GM12878 (cell line): Measurements from ENCODE around the gene ASIC2. TPM values are rescaled to one million over a fixed set of nuclear protein-coding genes. Genes with fewer than 3 reads are reported as not detected.

Source experiments
- ATAC-seq: fragments of 200-7000 bp; cut with Tn5 transposase; 3 replicates; pipeline ENCODE4 v1.9.1; 2020; ENCODE audit warnings: mild to moderate bottlenecking, moderate library complexity
- BruUV-seq: library from RNA; stranded (reverse); fragments of 400-500 nt; replicated peaks from 2 replicates; lab custom pipeline; 2021; lab: Mats Ljungman, UMichigan
- CTCF ChIA-PET: fragments of 300-600 bp; sonication (Branson Sonifier 250); formaldehyde crosslinking; extraction: SDS; loops from one replicate; lab custom pipeline; 2021; ENCODE audit warnings: inconsistent platforms; lab: Yijun Ruan, JAX
- POLR2A ChIA-PET: fragments of 350-600 bp; formaldehyde crosslinking; extraction: SDS; loops from one replicate; lab custom pipeline; 2021; ENCODE audit warnings: inconsistent platforms; lab: Charles Lee
- RAD21 ChIA-PET: fragments of 300-600 bp; sonication (Branson Sonifier 250); formaldehyde crosslinking; loops from one replicate; lab custom pipeline; 2023; ENCODE audit warnings: antibody characterized with exemption; ENCODE audit not compliant: unreplicated experiment; lab: Charles Lee
- SMC1A ChIA-PET: fragments of 300-600 bp; sonication (Branson Sonifier 250); formaldehyde crosslinking; loops from one replicate; lab custom pipeline; 2023; ENCODE audit not compliant: unreplicated experiment, uncharacterized antibody; lab: Charles Lee
- DNase-seq: peaks from one replicate; pipeline ENCODE4 v3.0.0-alpha.2; 2011; ENCODE audit warnings: low read depth, low spot score
- FAIRE-seq: peaks from 3 replicates; lab custom pipeline; 2011; peaks lifted over from hg19 to GRCh38; lab: Jason Lieb, UNC
- H2AFZ ChIP-seq: 2 replicates; pipeline ENCODE4 v1.6.0; 2011; ENCODE audit warnings: low read depth, low read length, control low read depth; ENCODE audit not compliant: control insufficient read depth
- H3K27ac ChIP-seq: 2 replicates; pipeline ENCODE4 v1.5.1; 2011; ENCODE audit warnings: control low read depth; ENCODE audit not compliant: control insufficient read depth, insufficient read depth
- H3K27me3 ChIP-seq, 2 experiments: replicated peaks in 1 of 2; 2 replicates each; pipeline versions ENCODE4 v1.6.0 to v1.6.1; 2011; ENCODE audit warnings: low read length in 1 of 2; ENCODE audit not compliant: control insufficient read depth in 2 of 2, insufficient read depth in 2 of 2
- H3K36me3 ChIP-seq, 2 experiments: 2 replicates each; pipeline ENCODE4 v1.5.1; 2011; ENCODE audit warnings: low read length in 1 of 2; ENCODE audit not compliant: control insufficient read depth in 2 of 2, insufficient read depth in 2 of 2
- H3K4me1 ChIP-seq: 2 replicates; pipeline ENCODE4 v1.6.1; 2011; ENCODE audit warnings: mild to moderate bottlenecking, low read length, moderate library complexity, mixed read lengths; ENCODE audit not compliant: control insufficient read depth, insufficient read depth
- H3K4me2 ChIP-seq: 2 replicates; pipeline ENCODE4 v1.6.0; 2011; ENCODE audit warnings: control low read depth; ENCODE audit not compliant: control insufficient read depth, insufficient read depth
- H3K4me3 ChIP-seq: fragments of 200-600 bp; sonication (generic); 2 replicates; pipeline ENCODE4 v1.5.1; 2016
- H3K79me2 ChIP-seq: 2 replicates; pipeline ENCODE4 v1.6.0; 2011; ENCODE audit warnings: low read length; ENCODE audit not compliant: control insufficient read depth, insufficient read depth
- H3K9ac ChIP-seq: 2 replicates; pipeline ENCODE4 v1.8.0; 2011; ENCODE audit warnings: low read length, control low read depth, mixed read lengths; ENCODE audit not compliant: control insufficient read depth, insufficient read depth
- H3K9me3 ChIP-seq: replicated peaks from 3 replicates; pipeline ENCODE4 v1.5.1; 2011; ENCODE audit warnings: mild to moderate bottlenecking, low read length; ENCODE audit not compliant: control insufficient read depth, insufficient read depth
- H4K20me1 ChIP-seq: 2 replicates; pipeline ENCODE4 v1.6.0; 2011; ENCODE audit not compliant: control insufficient read depth, insufficient read depth
- ASH2L ChIP-seq: fragments of 300-600, 200-600 bp; sonication (generic); IDR thresholded peaks from 2 replicates; pipeline ENCODE4 v1.6.1; 2017; ENCODE audit warnings: low read depth, mild to moderate bottlenecking, borderline replicate concordance
- BACH1 ChIP-seq: fragments of 450-650 bp; IDR thresholded peaks from 2 replicates; pipeline ENCODE4 v1.6.1; 2017; ENCODE audit warnings: mild to moderate bottlenecking, borderline replicate concordance
- CEBPB ChIP-seq, 2 experiments: fragments of 150-350 bp in 1 of 2; IDR thresholded peaks; 2 replicates each; pipeline ENCODE4 v1.6.1; 2012 to 2014; ENCODE audit warnings: low read depth in 2 of 2, low read length in 2 of 2, borderline replicate concordance in 1 of 2, inconsistent platforms in 1 of 2
- CREB1 ChIP-seq: IDR thresholded peaks from 2 replicates; pipeline ENCODE4 v1.6.1; 2012; ENCODE audit warnings: low read depth, mild to moderate bottlenecking, inconsistent platforms
- DPF2 ChIP-seq: fragments of 450-650 bp; IDR thresholded peaks from 2 replicates; pipeline ENCODE4 v1.6.1; 2017; ENCODE audit warnings: mild to moderate bottlenecking
- EED ChIP-seq: sonication (generic); IDR thresholded peaks from 2 replicates; pipeline ENCODE4 v1.6.1; 2016; ENCODE audit warnings: antibody characterized with exemption, low read depth
- EP300 ChIP-seq, 2 experiments: fragments of 150-350 bp in 1 of 2; IDR thresholded peaks; 2 replicates each; pipeline ENCODE4 v1.6.1; 2011 to 2012; ENCODE audit warnings: low read depth in 2 of 2, low read length in 2 of 2, borderline replicate concordance in 1 of 2, improper control_type of control experiment in 1 of 2, inconsistent platforms in 1 of 2; ENCODE audit not compliant: control insufficient read depth in 1 of 2
- ETV6 ChIP-seq, 2 experiments: fragments of 450-650 bp in 1 of 2; IDR thresholded peaks in 1 of 2; conservative IDR thresholded peaks in 1 of 2; 2 replicates each; pipeline ENCODE4 v1.6.1; 2014; ENCODE audit warnings: antibody characterized with exemption in 1 of 2, borderline replicate concordance in 1 of 2, low read depth in 1 of 2, mild to moderate bottlenecking in 1 of 2, moderate library complexity in 1 of 2
- FOS ChIP-seq: IDR thresholded peaks from 3 replicates; pipeline ENCODE4 v1.6.1; 2011; ENCODE audit warnings: borderline replicate concordance; ENCODE audit not compliant: insufficient read length; ENCODE audit errors: extremely low read depth
- FOXK2 ChIP-seq: fragments of 450-650 bp; IDR thresholded peaks from 2 replicates; pipeline ENCODE4 v1.6.1; 2017; ENCODE audit warnings: mild to moderate bottlenecking, moderate library complexity
- HDAC6 ChIP-seq: fragments of 200-600 bp; sonication (generic); IDR thresholded peaks from one replicate; pipeline ENCODE4 v1.8.0; 2017; ENCODE audit warnings: antibody characterized with exemption; ENCODE audit not compliant: unreplicated experiment
- IKZF2 ChIP-seq, 2 experiments: fragments of 450-650 bp; IDR thresholded peaks; 2 replicates each; pipeline ENCODE4 v1.6.1; 2017; ENCODE audit warnings: mild to moderate bottlenecking in 2 of 2, moderate library complexity in 2 of 2
- MYB ChIP-seq: fragments of 150-350 bp; IDR thresholded peaks from 2 replicates; pipeline ENCODE4 v1.6.1; 2014; ENCODE audit warnings: mild to moderate bottlenecking, low read depth, low read length, borderline replicate concordance
- RFX5 ChIP-seq: IDR thresholded peaks from 2 replicates; pipeline ENCODE4 v1.6.1; 2011; ENCODE audit warnings: low read depth, low read length, improper control_type of control experiment
- SMAD1 ChIP-seq: fragments of 450-650 bp; IDR thresholded peaks from 2 replicates; pipeline ENCODE4 v1.6.1; 2018; ENCODE audit warnings: mild to moderate bottlenecking, low read depth; ENCODE audit not compliant: partially characterized antibody
- YY1 ChIP-seq: IDR thresholded peaks from 2 replicates; pipeline ENCODE4 v1.6.1; 2011; ENCODE audit warnings: low read depth, mild to moderate bottlenecking, low read length
- WGBS: methylation state at CpG from one replicate; pipeline ENCODE4 v1.1.6; 2016; ENCODE audit warnings: low lambda C conversion rate; ENCODE audit not compliant: insufficient replicate concordance, insufficient coverage; ENCODE audit errors: missing lambda C conversion rate; 5-methylcytosine and 5-hydroxymethylcytosine counted together
- in situ Hi-C: fragments of 300-500 bp; cut with MboI; formaldehyde crosslinking; loops from 9 replicates; pipeline ENCODE4 v1.14.3; 2018; ENCODE audit warnings: mixed read lengths
- intact Hi-C: fragments of 100-400 bp; cut with micrococcal nuclease; formaldehyde crosslinking; loops from one replicate; pipeline ENCODE4 v1.14.2; 2022; ENCODE audit not compliant: unreplicated experiment
- polyA plus RNA-seq, 11 experiments: library from polyadenylated mRNA; depleted of rRNA in 4 of 11; unstranded in 6 of 11; stranded (reverse) in 5 of 11; fragments of >200 nt; fragmentation: Nextera tagmentation in 4 of 11; fragmentation: Illumina TruSeq in 1 of 11; extraction: Ambion mirVana in 4 of 11; extraction: Trizol in 1 of 11; gene quantifications; 1 replicate in 1 of 11; 2 replicates in 10 of 11; pipeline versions ENCODE4 v1.2.1 to v1.2.3, GENCODE V29; 2011 to 2016; ENCODE audit warnings: inconsistent platforms in 2 of 11, missing spikeins in 2 of 11, low read depth in 1 of 11
- total RNA-seq, 4 experiments: library from RNA; depleted of rRNA in 3 of 4; stranded (reverse); fragments of >200 nt in 3 of 4; fragmentation: Illumina TruSeq in 1 of 4; extraction: Trizol in 1 of 4; gene quantifications; 2 replicates each; pipeline versions ENCODE4 v1.2.1 to v1.2.3, GENCODE V29; 2013 to 2021
- TF ChIP-seq, protein P1 (sequence below): IDR thresholded peaks from 2 replicates; pipeline ENCODE4 v1.6.1; 2011; ENCODE audit warnings: borderline replicate concordance, low read depth, mild to moderate bottlenecking, moderate library complexity, mixed read lengths, low read length; ENCODE audit not compliant: insufficient read depth; ENCODE audit errors: extremely low read length
- TF ChIP-seq, protein P2 (sequence below): IDR thresholded peaks from 2 replicates; pipeline ENCODE4 v1.6.1; 2011; ENCODE audit warnings: mild to moderate bottlenecking, low read depth, low read length, moderate library complexity; ENCODE audit not compliant: insufficient replicate concordance
- TF ChIP-seq, protein P3 (sequence below): IDR thresholded peaks from 2 replicates; pipeline ENCODE4 v1.6.1; 2012; ENCODE audit warnings: low read depth, low read length, improper control_type of control experiment

Gene ASIC2
- total and polyA plus RNA-seq, 10 of the 15 experiments (the other 5 are each of a cell fraction or from before 2014, with no cell fraction given) = not detected

DNA sequence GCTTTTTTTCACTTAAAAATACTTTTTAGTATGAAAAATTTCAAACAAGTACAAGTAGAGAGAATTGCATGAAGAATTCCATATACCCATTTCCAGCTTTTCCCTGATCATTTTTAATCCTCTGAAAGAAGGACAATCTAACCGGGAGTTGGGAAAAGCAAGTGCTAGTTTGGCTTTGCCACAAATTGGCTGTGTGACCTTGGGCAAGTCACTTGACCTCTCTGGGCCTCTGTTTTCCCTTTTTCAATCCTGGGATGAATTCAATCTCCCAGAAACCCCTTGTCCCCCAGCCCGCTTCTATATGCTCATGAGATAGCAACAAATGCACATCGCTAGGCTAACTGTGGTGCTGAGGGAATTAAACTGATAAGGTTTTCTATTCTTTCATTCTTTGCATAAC lies 49.4 kb downstream of the ASIC2 start:
- Histone ChIP-seq H3K4me3 (no peak overlapping the region), H3K4me1 (no peaks in the 10 kb centered on the region), H3K79me2 (no peaks in the 10 kb centered on the region), H4K20me1 (no peaks in the 10 kb centered on the region), H3K27me3 (peaks cover 0 to 1% of the 10 kb centered on the region in 2 experiments; a peak in 1 of 4 replicates), H3K36me3 (no peaks in the 10 kb centered on the region), H2AFZ (no peak overlapping the region), H3K27ac (no peak overlapping the region), H3K9ac (no peak overlapping the region), H3K4me2 (no peak overlapping the region), H3K9me3 (no peaks in the 10 kb centered on the region)
- in situ Hi-C loops = no loop called here
- ATAC-seq (no peak), FAIRE-seq (no peak), DNase-seq (no peak)
- POLR2A ChIA-PET = no interaction called here
- CTCF ChIA-PET = no interaction called here
- intact Hi-C loops = no loop called here
- TF ChIP-seq HDAC6 (no peak), ASH2L (no peak), YY1 (no peak), CEBPB (IDR thresholded peaks at IDR 0.05; ENCODE audit: borderline replicate concordance in 1 of 2, low read depth in 2 of 2, low read length in 2 of 2) (no peak), DPF2 (no peak), CREB1 (no peak), EED (no peak), MYB (no peak), FOXK2 (no peak), SMAD1 (no peak), IKZF2 (IDR thresholded peaks at IDR 0.05) (no peak), FOS (no peak), BACH1 (no peak), ETV6 (conservative IDR thresholded peaks at IDR 0.05 in 1 of 2, IDR thresholded peaks at IDR 0.05 in 1 of 2; ENCODE audit: borderline replicate concordance in 1 of 2, low read depth in 1 of 2) (no peak), RFX5 (no peak), EP300 (IDR thresholded peaks at IDR 0.05; ENCODE audit: borderline replicate concordance in 1 of 2, control insufficient read depth in 1 of 2, low read depth in 2 of 2, low read length in 2 of 2) (no peak)
- TF ChIP-seq, protein P1, sequence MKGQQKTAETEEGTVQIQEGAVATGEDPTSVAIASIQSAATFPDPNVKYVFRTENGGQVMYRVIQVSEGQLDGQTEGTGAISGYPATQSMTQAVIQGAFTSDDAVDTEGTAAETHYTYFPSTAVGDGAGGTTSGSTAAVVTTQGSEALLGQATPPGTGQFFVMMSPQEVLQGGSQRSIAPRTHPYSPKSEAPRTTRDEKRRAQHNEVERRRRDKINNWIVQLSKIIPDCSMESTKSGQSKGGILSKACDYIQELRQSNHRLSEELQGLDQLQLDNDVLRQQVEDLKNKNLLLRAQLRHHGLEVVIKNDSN = no peak
- TF ChIP-seq, protein P2, sequence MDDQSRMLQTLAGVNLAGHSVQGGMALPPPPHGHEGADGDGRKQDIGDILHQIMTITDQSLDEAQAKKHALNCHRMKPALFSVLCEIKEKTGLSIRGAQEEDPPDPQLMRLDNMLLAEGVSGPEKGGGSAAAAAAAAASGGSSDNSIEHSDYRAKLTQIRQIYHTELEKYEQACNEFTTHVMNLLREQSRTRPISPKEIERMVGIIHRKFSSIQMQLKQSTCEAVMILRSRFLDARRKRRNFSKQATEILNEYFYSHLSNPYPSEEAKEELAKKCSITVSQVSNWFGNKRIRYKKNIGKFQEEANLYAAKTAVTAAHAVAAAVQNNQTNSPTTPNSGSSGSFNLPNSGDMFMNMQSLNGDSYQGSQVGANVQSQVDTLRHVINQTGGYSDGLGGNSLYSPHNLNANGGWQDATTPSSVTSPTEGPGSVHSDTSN = no peak
- TF ChIP-seq, protein P3, sequence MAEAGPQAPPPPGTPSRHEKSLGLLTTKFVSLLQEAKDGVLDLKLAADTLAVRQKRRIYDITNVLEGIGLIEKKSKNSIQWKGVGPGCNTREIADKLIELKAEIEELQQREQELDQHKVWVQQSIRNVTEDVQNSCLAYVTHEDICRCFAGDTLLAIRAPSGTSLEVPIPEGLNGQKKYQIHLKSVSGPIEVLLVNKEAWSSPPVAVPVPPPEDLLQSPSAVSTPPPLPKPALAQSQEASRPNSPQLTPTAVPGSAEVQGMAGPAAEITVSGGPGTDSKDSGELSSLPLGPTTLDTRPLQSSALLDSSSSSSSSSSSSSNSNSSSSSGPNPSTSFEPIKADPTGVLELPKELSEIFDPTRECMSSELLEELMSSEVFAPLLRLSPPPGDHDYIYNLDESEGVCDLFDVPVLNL = no peak
- RAD21 ChIA-PET = no interaction called here
- SMC1A ChIA-PET = no interaction called here
- BruUV-seq = no TSS peak
- WGBS = 12% methylated on average over 3 of the region's 3 CpGs
